Suppressor macrophage treated with lipopolysaccharide for 4 hours (primary cell): ENCODE results near the gene FAM83B.
"Not testable (repeated sequence)": the region's sequence is repeated elsewhere in the genome, so short reads cannot be mapped to it uniquely, and the experiment has no call there.

Experiments used
- DNase-seq: peaks from one replicate; pipeline ENCODE4 v3.0.0-alpha.2; 2020

FAM83B gene

GRCh38 chr6:54900666-54901065 is 54.1 kb downstream of the FAM83B start:
- DNase-seq = no peak

- DNase-seq = no peak
These were observed 57.3 kb downstream of the FAM83B start for GRCh38 chr6:54903884-54904283.

- DNase-seq = no peak
These were observed 60.8 kb downstream of the FAM83B start for GRCh38 chr6:54907355-54907754.

- DNase-seq = no peak
These were observed 62.6 kb downstream of the FAM83B start for GRCh38 chr6:54909184-54909583.

- no peak for DNase-seq
These were observed 63.9 kb downstream of the FAM83B start for GRCh38 chr6:54910431-54910884.

- DNase-seq = no peak
These were observed 64.3 kb downstream of the FAM83B start for GRCh38 chr6:54910921-54911320.

GRCh38 chr6:54913211-54913610 is 66.6 kb downstream of the FAM83B start:
- no peak for DNase-seq

GRCh38 chr6:54916858-54917257 is 70.3 kb downstream of the FAM83B start:
- no peak for DNase-seq

GRCh38 chr6:54920628-54921027 is 74.1 kb downstream of the FAM83B start:
- DNase-seq = no peak

GRCh38 chr6:54921891-54922290 is 75.3 kb downstream of the FAM83B start:
- DNase-seq = no peak

GRCh38 chr6:54929245-54929909 is 82.8 kb downstream of the FAM83B start:
- DNase-seq = no peak

- DNase-seq = no peak
These were observed 86.1 kb downstream of the FAM83B start for GRCh38 chr6:54932622-54933021.

- no peak for DNase-seq
These were observed 89.2 kb downstream of the FAM83B start for GRCh38 chr6:54935739-54936138.

- DNase-seq = no peak
These were observed 90.8 kb downstream of the FAM83B start for GRCh38 chr6:54937371-54937770.

- DNase-seq = no peak
These were observed 111.1 kb downstream of the FAM83B start for GRCh38 chr6:54957698-54958097.

GRCh38 chr6:54958446-54958845 is 111.9 kb downstream of the FAM83B start:
- no peak for DNase-seq

- DNase-seq = no peak
These were observed 113.2 kb downstream of the FAM83B start for GRCh38 chr6:54959820-54960219.

GRCh38 chr6:54961372-54961771 is 114.8 kb downstream of the FAM83B start:
- not testable (repeated sequence) for DNase-seq

- no peak for DNase-seq
These were observed 123.8 kb downstream of the FAM83B start for GRCh38 chr6:54970337-54970736.

- DNase-seq = no peak
These were observed 125.3 kb downstream of the FAM83B start for GRCh38 chr6:54971825-54972224.

GRCh38 chr6:54979161-54979560 is 132.6 kb downstream of the FAM83B start:
- not testable (repeated sequence) for DNase-seq

- DNase-seq = no peak
These were observed 134.1 kb downstream of the FAM83B start for GRCh38 chr6:54980511-54981275.

GRCh38 chr6:54981276-54981609 is 134.7 kb downstream of the FAM83B start:
- no peak for DNase-seq

GRCh38 chr6:54981647-54982046 is 135.1 kb downstream of the FAM83B start:
- DNase-seq = no peak
